Measurements from ENCODE around the gene NKIRAS1.

DNA sequence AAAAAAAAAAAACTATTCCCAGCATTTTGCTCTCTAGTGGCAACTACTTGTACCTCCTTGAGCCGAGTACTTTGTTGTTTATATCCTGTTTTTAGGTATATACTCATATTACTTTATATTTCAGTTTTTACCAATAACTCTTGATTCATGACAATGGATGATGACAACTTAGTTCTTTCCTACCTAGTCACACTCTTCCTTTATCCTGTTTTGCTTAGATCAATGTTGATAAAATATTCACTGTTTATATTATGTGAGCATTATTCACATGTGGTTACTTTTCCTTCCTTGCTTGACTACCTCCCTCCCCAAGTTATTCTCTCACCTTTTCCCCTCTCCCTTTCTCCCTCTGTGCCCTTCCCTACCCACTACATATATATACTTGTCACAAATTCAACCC lies 53.7 kb downstream of the NKIRAS1 start:
- no peak for TF ChIP-seq POLR2AphosphoS5 (IDR thresholded peaks at IDR 0.05; ENCODE audit: low read depth, low read length)
- no peak for TF ChIP-seq TAF1 (IDR thresholded peaks at IDR 0.05; ENCODE audit: borderline replicate concordance, insufficient read depth, low read length)
- TF ChIP-seq, protein P1, sequence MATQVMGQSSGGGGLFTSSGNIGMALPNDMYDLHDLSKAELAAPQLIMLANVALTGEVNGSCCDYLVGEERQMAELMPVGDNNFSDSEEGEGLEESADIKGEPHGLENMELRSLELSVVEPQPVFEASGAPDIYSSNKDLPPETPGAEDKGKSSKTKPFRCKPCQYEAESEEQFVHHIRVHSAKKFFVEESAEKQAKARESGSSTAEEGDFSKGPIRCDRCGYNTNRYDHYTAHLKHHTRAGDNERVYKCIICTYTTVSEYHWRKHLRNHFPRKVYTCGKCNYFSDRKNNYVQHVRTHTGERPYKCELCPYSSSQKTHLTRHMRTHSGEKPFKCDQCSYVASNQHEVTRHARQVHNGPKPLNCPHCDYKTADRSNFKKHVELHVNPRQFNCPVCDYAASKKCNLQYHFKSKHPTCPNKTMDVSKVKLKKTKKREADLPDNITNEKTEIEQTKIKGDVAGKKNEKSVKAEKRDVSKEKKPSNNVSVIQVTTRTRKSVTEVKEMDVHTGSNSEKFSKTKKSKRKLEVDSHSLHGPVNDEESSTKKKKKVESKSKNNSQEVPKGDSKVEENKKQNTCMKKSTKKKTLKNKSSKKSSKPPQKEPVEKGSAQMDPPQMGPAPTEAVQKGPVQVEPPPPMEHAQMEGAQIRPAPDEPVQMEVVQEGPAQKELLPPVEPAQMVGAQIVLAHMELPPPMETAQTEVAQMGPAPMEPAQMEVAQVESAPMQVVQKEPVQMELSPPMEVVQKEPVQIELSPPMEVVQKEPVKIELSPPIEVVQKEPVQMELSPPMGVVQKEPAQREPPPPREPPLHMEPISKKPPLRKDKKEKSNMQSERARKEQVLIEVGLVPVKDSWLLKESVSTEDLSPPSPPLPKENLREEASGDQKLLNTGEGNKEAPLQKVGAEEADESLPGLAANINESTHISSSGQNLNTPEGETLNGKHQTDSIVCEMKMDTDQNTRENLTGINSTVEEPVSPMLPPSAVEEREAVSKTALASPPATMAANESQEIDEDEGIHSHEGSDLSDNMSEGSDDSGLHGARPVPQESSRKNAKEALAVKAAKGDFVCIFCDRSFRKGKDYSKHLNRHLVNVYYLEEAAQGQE (IDR thresholded peaks at IDR 0.05; ENCODE audit: insufficient read depth in 1 of 2, low read depth in 2 of 2, low read length in 2 of 2), result no peak
- no peak for TF ChIP-seq SIN3A (IDR thresholded peaks at IDR 0.05; ENCODE audit: borderline replicate concordance, insufficient read depth, low read length)

Data from PFSK-1 (cell line).